H4 (cell line): ENCODE results near the gene CAMTA1. TPM values are rescaled to one million over a fixed set of nuclear protein-coding genes. Genes with fewer than 3 reads are reported as not detected.

ENCODE experiments used
- DNase-seq: peaks from one replicate; pipeline ENCODE4 v3.0.0-alpha.2; 2015; ENCODE audit warnings: low spot score
- total RNA-seq: library from RNA; depleted of rRNA; stranded (reverse); fragments of >200 nt; shearing (Covaris generic); gene quantifications from 2 replicates; pipeline ENCODE4 v1.2.3, GENCODE V29; 2014

Gene CAMTA1
- total RNA-seq, 1 experiment from 2014 or later: 98.2 TPM

DNA sequence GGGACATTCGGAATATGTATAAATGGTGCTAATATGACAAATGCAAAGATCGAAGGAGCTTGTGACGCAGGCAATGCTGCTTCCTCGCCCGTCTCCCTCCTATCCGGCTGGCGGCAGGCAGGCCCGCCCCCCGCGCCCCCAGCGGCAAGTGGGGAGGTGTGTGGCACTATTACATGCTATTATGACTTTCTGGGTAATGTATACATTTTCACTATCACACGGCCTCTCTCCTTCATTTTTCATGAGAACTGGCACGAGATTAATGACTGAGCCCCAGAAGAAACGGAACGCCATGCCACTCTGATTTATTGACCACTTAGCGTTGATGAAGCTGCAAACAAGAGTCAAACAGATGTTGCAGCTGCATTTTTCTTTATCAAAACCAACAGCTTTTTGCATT, 846.9 kb downstream of the CAMTA1 start:
- no peak for DNase-seq

DNA sequence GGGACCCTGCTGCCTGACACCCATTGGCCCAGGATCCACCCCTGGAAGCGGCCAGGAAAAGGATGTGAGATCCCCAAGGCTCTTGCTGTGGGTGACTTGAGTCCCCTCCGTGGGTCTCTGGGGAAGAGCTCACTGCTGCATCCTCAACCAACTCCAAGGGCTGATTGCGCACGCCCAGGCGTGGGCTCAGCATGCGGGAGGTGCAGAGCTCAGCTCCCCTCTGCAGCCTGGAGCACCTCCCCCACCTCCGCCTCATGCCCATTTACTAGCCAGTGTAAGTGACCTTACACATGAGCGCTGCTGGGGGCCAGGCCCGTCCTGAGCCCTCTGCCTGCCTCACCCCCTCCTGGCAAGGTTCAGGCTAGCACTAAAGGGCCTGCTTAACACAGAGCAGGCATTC, 847.4 kb downstream of the CAMTA1 start:
- no peak for DNase-seq

DNA sequence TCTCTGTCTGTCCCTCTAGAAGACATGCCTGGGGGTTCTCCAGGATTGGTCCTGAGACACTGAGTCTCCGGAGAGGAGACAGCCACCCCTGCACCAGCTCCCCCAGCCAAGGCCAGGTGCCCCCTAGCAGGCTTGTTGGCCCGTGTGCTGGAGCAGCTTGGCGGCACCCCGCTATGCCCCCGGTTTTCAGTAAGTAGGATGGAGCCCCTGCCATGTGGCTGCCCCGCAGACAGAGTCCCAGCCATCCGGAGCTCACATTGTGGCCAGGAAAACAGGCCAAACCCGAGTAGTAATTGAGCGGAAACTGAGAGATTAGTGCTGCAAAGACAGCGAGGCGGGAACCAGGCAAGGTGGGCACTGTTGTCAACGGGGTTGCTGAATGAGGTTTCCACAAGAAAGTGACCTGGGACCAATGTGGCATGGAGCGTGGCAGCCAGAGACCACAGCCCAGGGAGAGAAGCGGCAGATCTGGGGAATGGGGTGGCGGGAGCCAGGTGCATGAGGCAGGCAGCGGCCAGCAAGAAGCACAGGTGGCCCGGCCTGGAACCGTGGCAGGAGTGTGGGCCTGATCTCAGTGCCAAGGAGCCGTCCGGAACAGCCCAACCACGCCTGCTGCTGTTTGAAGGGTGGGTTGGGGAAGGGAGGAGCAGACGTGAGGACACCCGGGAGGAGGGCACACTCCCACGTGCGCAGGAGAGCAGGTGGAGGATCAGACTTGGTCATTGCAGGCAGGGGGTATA, 848.4 kb downstream of the CAMTA1 start:
- no peak for DNase-seq

- no peak for DNase-seq
Measured at GRCh38 chr1:7634546-7635240, 849.4 kb downstream of the CAMTA1 start.

- DNase-seq: no peak
Measured at GRCh38 chr1:7636795-7637526, 851.7 kb downstream of the CAMTA1 start.

- DNase-seq: no peak
Measured at GRCh38 chr1:7638078-7638477, 852.8 kb downstream of the CAMTA1 start.

- DNase-seq: no peak
Measured at GRCh38 chr1:7639435-7640131, 854.3 kb downstream of the CAMTA1 start.

- no peak for DNase-seq
Measured at GRCh38 chr1:7640350-7640749, 855.1 kb downstream of the CAMTA1 start.

DNA sequence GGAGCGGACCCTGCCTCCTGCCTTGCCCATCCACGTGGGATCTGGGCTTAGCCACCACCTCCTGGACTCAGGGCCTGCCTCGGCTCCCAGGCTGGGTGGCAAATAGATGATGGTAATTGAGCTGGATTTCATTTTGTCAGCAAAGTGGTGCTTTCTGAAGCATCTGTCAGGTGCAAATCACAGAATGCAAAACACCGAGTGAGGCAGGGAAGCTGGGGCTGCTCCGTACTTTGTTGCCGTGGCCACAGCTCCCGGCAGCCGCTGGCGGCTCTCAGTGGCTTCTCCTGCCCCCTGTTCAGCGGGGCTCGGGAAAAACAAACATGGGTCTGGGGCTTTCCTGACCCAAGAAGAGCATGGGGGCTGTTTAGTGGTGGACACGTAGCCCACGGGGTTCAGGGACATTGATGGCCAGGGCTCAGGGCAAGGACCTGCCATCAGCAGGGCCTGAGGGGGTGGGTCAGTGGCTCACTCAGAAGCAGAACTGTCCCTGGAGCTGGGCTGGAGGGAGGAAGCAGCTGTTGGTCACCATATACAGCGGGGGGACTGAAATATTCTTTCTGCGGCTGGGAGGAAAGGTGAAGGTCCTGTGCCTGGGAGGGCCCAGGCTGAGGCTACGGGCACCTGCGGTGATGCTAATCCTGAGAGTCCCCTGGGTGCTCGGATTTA, 855.8 kb downstream of the CAMTA1 start:
- DNase-seq: no peak

DNA sequence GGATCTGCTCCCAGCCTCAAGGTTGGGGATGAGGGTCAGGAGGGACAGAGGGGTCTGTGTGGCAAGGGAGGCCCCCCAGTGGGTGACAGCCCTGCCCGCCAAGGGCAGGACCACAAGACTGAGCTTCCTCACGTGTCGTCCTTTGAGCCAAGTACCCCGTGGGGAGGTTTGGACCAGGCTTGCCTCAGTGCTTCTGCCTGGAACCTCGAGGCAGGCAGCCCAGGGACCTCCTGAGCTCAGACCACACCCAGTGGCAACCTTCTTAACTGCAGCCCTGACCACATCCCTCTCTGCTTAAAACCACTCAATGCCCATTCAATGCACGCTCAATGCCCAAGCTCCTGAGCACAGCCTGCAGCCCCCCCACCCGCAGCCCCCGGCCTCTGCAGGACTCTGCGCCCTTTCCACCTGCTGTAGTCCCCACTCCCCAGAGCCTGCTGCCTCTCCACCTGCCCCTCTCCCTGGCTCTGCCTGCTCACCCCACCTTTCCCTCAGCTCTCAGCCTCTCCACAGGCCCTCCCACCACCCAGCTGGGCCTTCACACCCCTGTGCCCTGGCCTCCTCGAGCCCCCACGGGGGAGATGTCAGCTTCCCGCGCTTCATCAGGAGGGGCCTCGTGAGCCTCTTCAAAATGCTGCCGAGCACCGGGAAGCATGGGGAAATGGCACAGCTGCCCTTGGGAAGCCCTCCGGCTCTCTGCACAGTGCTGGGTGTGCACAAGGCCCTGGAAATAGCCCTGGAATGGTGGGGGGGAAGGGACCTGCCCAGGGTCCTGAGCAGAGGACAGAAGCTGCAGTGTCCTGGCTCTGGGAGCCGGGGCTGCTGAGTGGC, 856.5 kb downstream of the CAMTA1 start:
- DNase-seq: no peak

GRCh38 chr1:7642418-7642704, 857.1 kb downstream of the CAMTA1 start:
- no peak for DNase-seq

DNA sequence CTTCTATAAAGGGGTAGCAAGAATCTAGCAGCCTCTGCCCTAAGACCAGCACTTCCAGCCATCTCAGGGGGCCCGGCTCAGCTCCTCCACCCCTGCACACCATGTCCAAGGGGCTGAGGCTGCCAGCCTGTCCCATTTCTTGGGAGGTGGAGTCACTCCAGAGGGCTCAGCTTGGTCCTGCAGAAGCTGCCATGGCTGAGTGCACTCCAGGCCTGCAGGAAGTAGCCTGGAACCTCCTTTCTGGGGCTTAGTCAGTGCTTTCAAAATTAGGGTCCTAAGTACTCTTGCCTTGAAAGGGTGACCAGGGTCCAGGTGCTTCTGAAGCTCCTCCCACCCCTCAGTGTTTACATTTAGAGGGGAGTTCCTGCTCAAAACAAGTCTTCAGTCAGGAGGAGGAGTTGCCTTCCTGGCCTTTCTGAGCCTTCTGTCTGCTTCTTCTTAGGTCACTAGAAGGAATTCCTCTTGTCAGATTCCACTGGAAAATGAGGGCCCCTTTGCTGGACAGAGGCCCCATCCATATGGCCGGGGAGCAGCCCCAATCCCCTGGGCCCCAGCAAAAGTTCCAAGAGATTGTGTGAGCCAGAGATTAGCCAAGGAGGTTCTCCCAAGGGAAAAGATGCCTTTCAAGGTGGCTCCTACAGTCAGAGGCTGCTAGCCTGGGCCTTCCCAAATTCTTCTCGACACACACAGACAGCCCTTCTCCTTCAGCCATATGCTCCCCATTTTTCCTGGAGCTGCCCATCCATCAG, 857.7 kb downstream of the CAMTA1 start:
- no peak for DNase-seq

GRCh38 chr1:7643530-7643929, 858.3 kb downstream of the CAMTA1 start:
- no peak for DNase-seq

DNA sequence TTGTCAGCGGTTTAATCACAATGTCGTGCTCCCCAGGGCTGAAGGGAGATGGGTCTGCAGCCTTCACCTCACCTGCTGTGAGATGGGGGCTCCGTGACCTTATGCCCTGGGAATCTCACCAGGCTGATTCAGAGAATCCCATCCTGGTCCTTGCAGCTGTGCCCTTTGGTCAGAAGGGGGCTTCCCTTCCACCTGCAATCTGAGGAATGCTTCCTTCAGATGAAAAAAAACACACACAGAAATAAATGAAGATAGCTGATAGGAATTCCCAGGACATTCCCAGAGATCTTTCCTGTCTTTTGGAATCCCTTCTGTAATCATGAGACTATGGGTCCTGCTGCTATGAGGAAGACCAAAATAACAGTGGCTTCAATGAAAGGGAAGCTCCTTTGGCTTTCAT, 858.8 kb downstream of the CAMTA1 start:
- no peak for DNase-seq

DNA sequence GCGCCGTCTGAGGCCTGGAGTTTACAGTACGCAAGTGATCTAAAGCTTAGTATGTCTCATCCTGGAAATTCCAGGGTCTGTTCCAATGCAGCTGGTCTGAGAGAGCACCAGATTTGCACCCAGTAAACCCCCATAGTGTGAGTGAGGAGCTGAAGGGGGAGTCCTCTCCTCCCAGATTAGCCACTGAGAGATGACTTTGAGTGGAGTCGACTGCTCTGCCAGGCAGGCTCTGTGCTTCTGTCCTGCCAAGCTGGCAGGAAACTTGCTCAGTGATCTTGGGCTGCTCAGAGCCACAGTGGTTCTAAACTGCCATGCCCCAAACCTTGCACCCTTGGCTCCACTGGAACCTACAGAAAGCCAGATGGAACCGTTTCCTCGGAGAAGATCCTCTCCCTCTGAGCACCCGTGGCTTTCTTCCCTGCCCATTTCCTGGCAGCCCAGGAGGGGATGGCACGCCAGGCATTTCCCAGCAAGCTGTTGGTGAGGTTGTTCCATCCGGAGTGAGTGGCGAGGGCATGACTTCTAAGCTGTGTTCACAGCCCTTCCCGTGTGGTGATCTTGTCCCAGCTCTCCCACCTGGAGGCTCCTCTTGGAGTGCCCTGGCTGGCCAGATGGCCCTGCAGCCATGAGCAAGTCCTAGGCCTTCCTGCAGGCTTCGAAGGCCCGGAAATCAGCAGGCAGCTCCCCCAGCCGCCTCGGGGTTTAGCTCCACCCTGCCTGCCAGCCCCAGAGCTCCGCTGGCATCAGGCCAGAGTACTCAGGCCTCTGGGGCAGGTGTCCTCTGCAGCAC, 859.9 kb downstream of the CAMTA1 start:
- DNase-seq: no peak

- no peak for DNase-seq
Measured at GRCh38 chr1:7645751-7646048, 860.4 kb downstream of the CAMTA1 start.

- no peak for DNase-seq
Measured at GRCh38 chr1:7646164-7646563, 860.9 kb downstream of the CAMTA1 start.

DNA sequence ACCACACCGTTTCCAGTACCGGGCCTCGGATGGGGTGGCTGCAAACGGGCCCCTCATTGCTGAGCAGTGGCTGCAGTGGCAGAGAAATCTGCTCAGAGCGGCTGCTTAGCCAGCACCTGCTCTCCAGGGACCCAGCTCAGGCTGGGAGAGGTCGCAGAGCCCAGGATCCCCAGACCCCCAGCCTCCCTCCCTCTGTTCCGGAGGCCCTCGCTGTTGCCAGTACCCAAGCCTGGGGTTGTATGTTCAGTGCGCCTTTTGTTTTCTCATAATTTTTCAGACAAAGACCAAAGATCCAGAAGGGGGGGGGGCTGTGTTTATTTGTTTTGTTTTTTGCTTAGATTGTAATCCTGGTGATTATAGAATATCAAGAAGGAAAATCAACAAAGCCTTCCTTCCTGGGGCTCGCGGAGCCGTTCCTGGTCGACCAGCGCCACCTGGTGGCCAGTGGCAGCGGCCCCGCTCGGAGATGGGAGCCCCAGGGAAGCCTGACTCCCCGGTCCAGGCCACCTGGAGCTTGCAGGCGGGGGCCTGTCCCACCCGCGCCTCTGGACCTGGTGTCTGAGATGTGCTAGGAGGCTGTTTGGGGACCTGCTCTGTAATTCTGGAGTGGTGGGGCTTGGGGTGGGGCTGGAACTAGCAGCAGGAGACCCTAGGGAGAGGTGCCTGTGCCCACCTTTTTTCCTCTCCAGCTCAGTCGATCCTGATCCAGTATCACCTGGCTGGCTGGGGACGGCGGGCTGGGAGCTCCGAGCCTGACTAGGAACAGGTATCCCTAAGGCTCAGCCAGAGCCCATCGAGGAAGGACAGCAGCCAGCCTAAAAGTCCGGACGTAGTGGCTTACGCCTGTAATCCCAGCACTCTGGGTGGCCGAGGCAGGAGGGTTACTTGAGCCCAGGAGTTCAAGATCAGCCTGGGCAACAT, 862.0 kb downstream of the CAMTA1 start:
- DNase-seq: no peak
